Measurements from ENCODE around the gene MLLT3. TPM values are rescaled to one million over a fixed set of nuclear protein-coding genes. Genes with fewer than 3 reads are reported as not detected.

Gene MLLT3
- total RNA-seq, 1 donor from 2014 or later = 7.7 TPM

GRCh38 chr9:20557285-20557684 is 65.0 kb downstream of the MLLT3 start:
- H3K4me1 Mint-ChIP-seq (ENCODE audit: low read depth) = peaks cover 37% of the 10 kb centered on the region
- no peak for DNase-seq (ENCODE audit: low spot score)
- no peak for TF ChIP-seq CTCF (IDR thresholded peaks at IDR 0.05)
- no peak overlapping the region for H3K4me3 Mint-ChIP-seq (ENCODE audit: unreplicated experiment)
- H3K9me3 Mint-ChIP-seq (ENCODE audit: low read depth) = no peaks in the 10 kb centered on the region
- H3K27ac Mint-ChIP-seq (ENCODE audit: unreplicated experiment) = peak overlapping the region; percentile 60
- no peaks in the 10 kb centered on the region for H3K36me3 Mint-ChIP-seq (ENCODE audit: low read depth)
- H3K27me3 Mint-ChIP-seq (ENCODE audit: low read depth) = no peaks in the 10 kb centered on the region

- Mint-ChIP-seq H3K4me1 (ENCODE audit: low read depth) (peaks cover 35% of the 10 kb centered on the region), H3K4me3 (ENCODE audit: unreplicated experiment) (no peak overlapping the region), H3K27me3 (ENCODE audit: low read depth) (no peaks in the 10 kb centered on the region), H3K9me3 (ENCODE audit: low read depth) (no peaks in the 10 kb centered on the region), H3K36me3 (ENCODE audit: low read depth) (no peaks in the 10 kb centered on the region), H3K27ac (ENCODE audit: unreplicated experiment) (no peak overlapping the region)
- no peak for TF ChIP-seq CTCF (IDR thresholded peaks at IDR 0.05)
- no peak for DNase-seq (ENCODE audit: low spot score)
These were observed 68.6 kb downstream of the MLLT3 start for GRCh38 chr9:20553558-20554149.

- no peaks in the 10 kb centered on the region for H3K36me3 Mint-ChIP-seq (ENCODE audit: low read depth)
- H3K9me3 Mint-ChIP-seq (ENCODE audit: low read depth) = no peaks in the 10 kb centered on the region
- no peak overlapping the region for H3K4me3 Mint-ChIP-seq (ENCODE audit: unreplicated experiment)
- no peaks in the 10 kb centered on the region for H3K27me3 Mint-ChIP-seq (ENCODE audit: low read depth)
- peak; percentile 76 for TF ChIP-seq CTCF (IDR thresholded peaks at IDR 0.05)
- H3K4me1 Mint-ChIP-seq (ENCODE audit: low read depth) = peaks cover 29% of the 10 kb centered on the region
- no peak for DNase-seq (ENCODE audit: low spot score)
- no peak overlapping the region for H3K27ac Mint-ChIP-seq (ENCODE audit: unreplicated experiment)
These were observed 69.3 kb downstream of the MLLT3 start for GRCh38 chr9:20552874-20553557.

- no peaks in the 10 kb centered on the region for H3K9me3 Mint-ChIP-seq (ENCODE audit: low read depth)
- peaks cover 27% of the 10 kb centered on the region for H3K4me1 Mint-ChIP-seq (ENCODE audit: low read depth)
- no peak overlapping the region for H3K4me3 Mint-ChIP-seq (ENCODE audit: unreplicated experiment)
- no peak for TF ChIP-seq CTCF (IDR thresholded peaks at IDR 0.05)
- no peaks in the 10 kb centered on the region for H3K27me3 Mint-ChIP-seq (ENCODE audit: low read depth)
- no peak for DNase-seq (ENCODE audit: low spot score)
- no peaks in the 10 kb centered on the region for H3K36me3 Mint-ChIP-seq (ENCODE audit: low read depth)
- no peak overlapping the region for H3K27ac Mint-ChIP-seq (ENCODE audit: unreplicated experiment)
These were observed 70.5 kb downstream of the MLLT3 start for GRCh38 chr9:20551835-20552234.

GRCh38 chr9:20551236-20551635 is 71.1 kb downstream of the MLLT3 start:
- Mint-ChIP-seq H3K27ac (ENCODE audit: unreplicated experiment) (no peak overlapping the region), H3K36me3 (ENCODE audit: low read depth) (no peaks in the 10 kb centered on the region), H3K9me3 (ENCODE audit: low read depth) (no peaks in the 10 kb centered on the region), H3K4me3 (ENCODE audit: unreplicated experiment) (no peak overlapping the region), H3K4me1 (ENCODE audit: low read depth) (peaks cover 27% of the 10 kb centered on the region), H3K27me3 (ENCODE audit: low read depth) (no peaks in the 10 kb centered on the region)
- no peak for DNase-seq (ENCODE audit: low spot score)
- no peak for TF ChIP-seq CTCF (IDR thresholded peaks at IDR 0.05)
